ENCODE measurements around the gene INSL3. TPM values are rescaled to one million over a fixed set of nuclear protein-coding genes. Genes with fewer than 3 reads are reported as not detected.

The INSL3 gene
- total and polyA plus RNA-seq, 2 donors (not counting 1 experiment from before 2014, with no cell fraction given), result 3.4 to 3.6 TPM

- H3K9ac ChIP-seq (ENCODE audit: low read length), result no peak overlapping the region
- CTCF ChIA-PET, result interaction anchor here (0.5 to 4.9 kb wide), 33 partner anchors 9 to 699 kb away, joined by 3 to 137 read pairs (median 5); partner anchors contain the start of genes CCDC124, FCHO1, JAK3 and MAP1S
- no peak overlapping the region for H3K4me3 ChIP-seq (ENCODE audit: control extremely low read depth in 1 of 5, extremely low read depth in 1 of 5, insufficient read depth in 1 of 5, low read depth in 2 of 5, low read length in 4 of 5)
- no peak overlapping the region for H3K27ac ChIP-seq (ENCODE audit: low read length in 2 of 2)
- Mint-ChIP-seq H3K4me3 (peak overlapping the region; percentile 29), H3K27me3 (no peaks in the 10 kb centered on the region), H3K27ac (peak overlapping the region; percentile 72), H3K4me1 (peaks cover 20% of the 10 kb centered on the region), H3K9me3 (ENCODE audit: insufficient read depth) (no peaks in the 10 kb centered on the region)
- POLR2A ChIA-PET, result interaction anchor here (0.6 to 1.0 kb wide), 5 partner anchors 11 to 89 kb away, joined by 3 to 4 read pairs (median 3); partner anchors contain the start of gene JAK3
- peaks cover 3 to 71% of the 10 kb centered on the region in 2 experiments for H3K36me3 ChIP-seq (replicated peaks in 1 of 2; ENCODE audit: control extremely low read depth in 1 of 2, control insufficient read depth in 1 of 2, extremely low read depth in 1 of 2, insufficient read depth in 2 of 2, low read length in 1 of 2)
- DNase-seq (peak; percentile 74), ATAC-seq (ENCODE audit: low read depth) (peak; percentile 62)
- H3K9me3 ChIP-seq (ENCODE audit: control extremely low read depth in 1 of 3, control insufficient read depth in 2 of 3, insufficient read depth in 1 of 3, low read length in 2 of 3), result no peaks in the 10 kb centered on the region
- 53% methylated on average over 25 of the region's 29 CpGs for WGBS (ENCODE audit: insufficient coverage)
- peaks cover 4 to 12% of the 10 kb centered on the region in 2 donors for H3K4me1 ChIP-seq (ENCODE audit: control insufficient read depth in 2 of 2, insufficient read depth in 2 of 2, low read length in 2 of 2)
- no peaks in the 10 kb centered on the region for H3K27me3 ChIP-seq (replicated peaks in 1 of 4; ENCODE audit: control extremely low read depth in 1 of 4, control insufficient read depth in 3 of 4, insufficient read depth in 4 of 4, low read length in 3 of 4)
- TF ChIP-seq, protein P1, sequence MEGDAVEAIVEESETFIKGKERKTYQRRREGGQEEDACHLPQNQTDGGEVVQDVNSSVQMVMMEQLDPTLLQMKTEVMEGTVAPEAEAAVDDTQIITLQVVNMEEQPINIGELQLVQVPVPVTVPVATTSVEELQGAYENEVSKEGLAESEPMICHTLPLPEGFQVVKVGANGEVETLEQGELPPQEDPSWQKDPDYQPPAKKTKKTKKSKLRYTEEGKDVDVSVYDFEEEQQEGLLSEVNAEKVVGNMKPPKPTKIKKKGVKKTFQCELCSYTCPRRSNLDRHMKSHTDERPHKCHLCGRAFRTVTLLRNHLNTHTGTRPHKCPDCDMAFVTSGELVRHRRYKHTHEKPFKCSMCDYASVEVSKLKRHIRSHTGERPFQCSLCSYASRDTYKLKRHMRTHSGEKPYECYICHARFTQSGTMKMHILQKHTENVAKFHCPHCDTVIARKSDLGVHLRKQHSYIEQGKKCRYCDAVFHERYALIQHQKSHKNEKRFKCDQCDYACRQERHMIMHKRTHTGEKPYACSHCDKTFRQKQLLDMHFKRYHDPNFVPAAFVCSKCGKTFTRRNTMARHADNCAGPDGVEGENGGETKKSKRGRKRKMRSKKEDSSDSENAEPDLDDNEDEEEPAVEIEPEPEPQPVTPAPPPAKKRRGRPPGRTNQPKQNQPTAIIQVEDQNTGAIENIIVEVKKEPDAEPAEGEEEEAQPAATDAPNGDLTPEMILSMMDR (IDR thresholded peaks at IDR 0.05), result peak; percentile 78
- no peak for TF ChIP-seq EZH2 (IDR thresholded peaks at IDR 0.05; ENCODE audit: borderline replicate concordance, insufficient read depth, low read depth, low read length, poor library complexity, severe bottlenecking)
- intact Hi-C loops (cut with micrococcal nuclease), result loop anchor here (1.0 kb wide), 2 partner anchors 18 to 62 kb away; no protein-coding TSS in a partner anchor
- H3K4me2 ChIP-seq (replicated peaks; ENCODE audit: low read depth, low read length, poor library complexity, severe bottlenecking), result no peak overlapping the region
- peaks cover 49% of the 10 kb centered on the region for H3K79me2 ChIP-seq (ENCODE audit: control insufficient read depth, insufficient read depth, low read length)
- no peak overlapping the region for H2AFZ ChIP-seq (ENCODE audit: insufficient read depth, low read depth, low read length, poor library complexity, severe bottlenecking)
- peaks cover 31% of the 10 kb centered on the region for H4K20me1 ChIP-seq (ENCODE audit: control insufficient read depth, insufficient read depth, low read length, poor library complexity, severe bottlenecking)
Measured at GRCh38 chr19:17766543-17767131, 54.7 kb downstream of the INSL3 start.

Small RNA genes lying within 50 kb of the gene (small RNA-seq; reads per million reads assigned to genes)
- not detected for gene SNORA68 (ENCODE audit: insufficient read length, low read depth, low replicate concordance)

Other genes starting within 250 kb of the INSL3 start
- 0.10 TPM in 2 replicates for gene UNC13A, start 133.2 kb downstream of the INSL3 start, total RNA-seq
- gene UNC13A, start 133.2 kb downstream of the INSL3 start, polyA plus RNA-seq, result 0.03 TPM in 1 of 2 replicates, not detected in the other
- gene MAP1S, start 102.0 kb downstream of the INSL3 start, total RNA-seq, result 81.6 and 83.0 TPM in 2 replicates
- gene MAP1S, start 102.0 kb downstream of the INSL3 start, polyA plus RNA-seq, result 32.4 and 38.2 TPM in 2 replicates
- gene FCHO1, start 70.0 kb downstream of the INSL3 start, total RNA-seq, result 149 and 162 TPM in 2 replicates
- gene FCHO1, start 70.0 kb downstream of the INSL3 start, polyA plus RNA-seq, result 83.0 and 85.7 TPM in 2 replicates
- not detected in 2 replicates for gene B3GNT3, start 26.4 kb downstream of the INSL3 start, total RNA-seq
- 0.06 TPM in 1 of 2 replicates, not detected in the other for gene B3GNT3, start 26.4 kb downstream of the INSL3 start, polyA plus RNA-seq
- 142 and 143 TPM in 2 replicates for gene JAK3, start 26.5 kb upstream of the INSL3 start, total RNA-seq
- 78.6 and 102 TPM in 2 replicates for gene JAK3, start 26.5 kb upstream of the INSL3 start, polyA plus RNA-seq
- 3,099 and 3,228 TPM in 2 replicates for gene RPL18A, start 38.4 kb upstream of the INSL3 start, total RNA-seq
- gene RPL18A, start 38.4 kb upstream of the INSL3 start, polyA plus RNA-seq, result 3,761 and 3,796 TPM in 2 replicates
- 0.07 and 0.12 TPM in 2 replicates for gene SLC5A5, start 50.4 kb upstream of the INSL3 start, total RNA-seq
- 0.40 and 0.58 TPM in 2 replicates for gene SLC5A5, start 50.4 kb upstream of the INSL3 start, polyA plus RNA-seq
- 25.0 and 26.9 TPM in 2 replicates for gene CCDC124, start 111.5 kb upstream of the INSL3 start, total RNA-seq
- 56.8 and 57.8 TPM in 2 replicates for gene CCDC124, start 111.5 kb upstream of the INSL3 start, polyA plus RNA-seq
- gene KCNN1, start 145.6 kb upstream of the INSL3 start, total RNA-seq, result not detected in 2 replicates
- gene KCNN1, start 145.6 kb upstream of the INSL3 start, polyA plus RNA-seq, result 0.04 TPM in 1 of 2 replicates, not detected in the other
- gene ARRDC2, start 186.7 kb upstream of the INSL3 start, total RNA-seq, result 639 and 667 TPM in 2 replicates
- gene ARRDC2, start 186.7 kb upstream of the INSL3 start, polyA plus RNA-seq, result 131 and 202 TPM in 2 replicates